Common myeloid progenitor, CD34-positive (primary cell): ENCODE data around the gene ASF1B.

Source experiments
- CTCF ChIA-PET: fragments of 350-600 bp; sonication (Branson Sonifier 250); formaldehyde crosslinking; loops from one replicate; lab custom pipeline; 2021; ENCODE audit warnings: antibody characterized with exemption; lab: Charles Lee
- POLR2A ChIA-PET: fragments of 350-600 bp; sonication (Branson Sonifier 250); formaldehyde crosslinking; loops from one replicate; lab custom pipeline; 2021; ENCODE audit warnings: antibody characterized with exemption; lab: Charles Lee
- DNase-seq, 3 donors: peaks; one replicate each; pipeline versions ENCODE4 v3.0.0 to v3.0.0-alpha.2; 2013
- H3K27ac ChIP-seq, 2 experiments: 1 replicate in 1 of 2; 2 replicates in 1 of 2; pipeline ENCODE4 v1.7.0; 2013; ENCODE audit warnings: inconsistent platforms in 2 of 2, low read length in 2 of 2, mild to moderate bottlenecking in 2 of 2, low read depth in 1 of 2, moderate library complexity in 1 of 2; ENCODE audit not compliant: severe bottlenecking in 2 of 2, insufficient read depth in 1 of 2, poor library complexity in 1 of 2
- H3K27me3 ChIP-seq, 5 experiments: replicated peaks in 2 of 5; 1 replicate in 3 of 5; 2 replicates in 2 of 5; pipeline versions ENCODE4 v1.6.1 to v1.7.0; 2013; ENCODE audit warnings: low read length in 4 of 5, mild to moderate bottlenecking in 2 of 5, moderate library complexity in 2 of 5, inconsistent platforms in 1 of 5; ENCODE audit not compliant: insufficient read depth in 5 of 5, control insufficient read depth in 4 of 5
- H3K36me3 ChIP-seq, 4 experiments: 1 replicate in 2 of 4; 2 replicates in 2 of 4; pipeline versions ENCODE4 v1.6.1 to v1.7.0; 2013; ENCODE audit warnings: low read length in 3 of 4, control low read depth in 1 of 4, mild to moderate bottlenecking in 1 of 4; ENCODE audit not compliant: control insufficient read depth in 4 of 4, insufficient read depth in 4 of 4
- H3K4me1 ChIP-seq, 4 experiments: 1 replicate in 3 of 4; 2 replicates in 1 of 4; pipeline versions ENCODE4 v1.6.1 to v1.7.1; 2013; ENCODE audit warnings: low read length in 3 of 4, mild to moderate bottlenecking in 3 of 4, control low read depth in 1 of 4, inconsistent platforms in 1 of 4, moderate library complexity in 1 of 4; ENCODE audit not compliant: control insufficient read depth in 4 of 4, insufficient read depth in 4 of 4; ENCODE audit errors: control extremely low read depth in 1 of 4
- H3K4me3 ChIP-seq, 7 experiments: 1 replicate in 4 of 7; 2 replicates in 3 of 7; pipeline versions ENCODE4 v1.5.1 to v1.7.0; 2013; ENCODE audit warnings: mild to moderate bottlenecking in 7 of 7, low read length in 6 of 7, moderate library complexity in 6 of 7, inconsistent platforms in 2 of 7, low read depth in 2 of 7, control low read depth in 1 of 7; ENCODE audit not compliant: insufficient read depth in 4 of 7, control insufficient read depth in 1 of 7; ENCODE audit errors: extremely low read depth in 1 of 7
- H3K9me3 ChIP-seq, 5 experiments: 1 replicate in 4 of 5; 2 replicates in 1 of 5; pipeline versions ENCODE4 v1.6.1 to v1.7.1; 2013; ENCODE audit warnings: low read length in 4 of 5, mild to moderate bottlenecking in 2 of 5, inconsistent platforms in 1 of 5, low read depth in 1 of 5, moderate library complexity in 1 of 5; ENCODE audit not compliant: control insufficient read depth in 4 of 5, insufficient read depth in 2 of 5; ENCODE audit errors: control extremely low read depth in 1 of 5
- WGBS: methylation state at CpG from one replicate; pipeline ENCODE4 v1.1.5; 2013; ENCODE audit not compliant: insufficient coverage; 5-methylcytosine and 5-hydroxymethylcytosine counted together

ASF1B gene

GRCh38 chr19:14167576-14168138 is 31.3 kb upstream of the ASF1B start:
- peaks cover 0 to 36% (median 32%) of the 10 kb centered on the region in 4 experiments for H3K4me1 ChIP-seq
- 3% methylated on average over 15 of the region's 18 CpGs for WGBS
- H3K36me3 ChIP-seq, result peaks cover 3 to 51% (median 30%) of the 10 kb centered on the region in 4 experiments
- peak; percentile 30 to 76 (median 69) for DNase-seq
- no peaks in the 10 kb centered on the region for H3K27me3 ChIP-seq
- peaks cover 0 to 2% (median 0%) of the 10 kb centered on the region in 5 experiments for H3K9me3 ChIP-seq
- CTCF ChIA-PET, result interaction anchor here (1.0 to 3.1 kb wide), 6 partner anchors 9 to 238 kb away, joined by 3 to 13 read pairs (median 4); no protein-coding TSS in a partner anchor
- POLR2A ChIA-PET, result interaction anchor here (1.6 to 1.7 kb wide), 2 partner anchors 17 to 31 kb away, joined by 5 to 6 read pairs; no protein-coding TSS in a partner anchor
- H3K4me3 ChIP-seq, result peak overlapping the region in 5 of 7 experiments; percentile 7 to 69 (median 48)
- peak overlapping the region in 1 of 2 experiments; percentile 70 for H3K27ac ChIP-seq

DNA sequence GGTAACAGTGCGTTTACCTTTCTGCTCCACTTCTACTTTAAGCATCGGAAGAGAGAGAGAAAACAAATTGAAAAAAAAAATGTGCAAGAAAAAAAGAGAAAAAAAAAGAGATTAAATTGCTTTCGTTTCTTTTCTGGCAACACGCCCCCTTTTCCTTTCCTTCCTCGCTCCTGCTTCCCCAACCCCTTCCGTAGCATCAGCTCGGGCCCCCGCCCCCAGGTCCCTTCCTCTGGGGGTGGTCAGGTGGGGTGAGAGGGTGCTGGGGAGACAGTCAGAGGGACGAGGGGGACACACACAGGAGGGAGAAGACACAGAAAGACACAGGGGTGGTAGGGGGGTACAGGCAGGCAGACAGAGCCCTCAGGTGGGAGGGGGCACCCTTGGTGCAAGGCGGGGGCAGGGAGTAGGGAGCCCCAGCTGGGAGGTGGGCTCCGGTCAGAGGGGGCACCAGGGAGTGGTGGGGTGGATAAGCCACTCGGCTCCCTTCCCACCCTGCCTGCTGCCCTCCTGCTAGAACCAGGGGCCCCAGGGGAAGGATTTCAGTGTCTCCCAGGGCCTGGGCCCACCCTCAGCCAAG is 30.7 kb upstream of the ASF1B start:
- peak overlapping the region in 1 of 2 experiments; percentile 70 for H3K27ac ChIP-seq
- peaks cover 0 to 36% (median 32%) of the 10 kb centered on the region in 4 experiments for H3K4me1 ChIP-seq
- peaks cover 3 to 50% (median 31%) of the 10 kb centered on the region in 4 experiments for H3K36me3 ChIP-seq
- POLR2A ChIA-PET, result interaction anchor here (1.6 to 1.7 kb wide), 2 partner anchors 17 to 30 kb away, joined by 5 to 6 read pairs; no protein-coding TSS in a partner anchor
- 13% methylated on average over 4 of the region's 12 CpGs for WGBS
- peak overlapping the region in 5 of 7 experiments; percentile 19 to 69 (median 48) for H3K4me3 ChIP-seq
- peak in 2 of 3 donors; percentile 20 to 24 for DNase-seq
- CTCF ChIA-PET, result interaction anchor here (1.0 to 3.1 kb wide), 6 partner anchors 8 to 239 kb away, joined by 3 to 13 read pairs (median 4); no protein-coding TSS in a partner anchor
- no peaks in the 10 kb centered on the region for H3K27me3 ChIP-seq
- peaks cover 0 to 2% (median 0%) of the 10 kb centered on the region in 5 experiments for H3K9me3 ChIP-seq

- DNase-seq, result peak; percentile 16 to 79 (median 69)
- H3K4me3 ChIP-seq, result peak overlapping the region in 4 of 7 experiments; percentile 19 to 69 (median 54)
- peaks cover 0 to 36% (median 32%) of the 10 kb centered on the region in 4 experiments for H3K4me1 ChIP-seq
- POLR2A ChIA-PET, result interaction anchor here (0.9 to 1.6 kb wide), 2 partner anchors 16 to 18 kb away, joined by 4 to 5 read pairs; no protein-coding TSS in a partner anchor
- peaks cover 0 to under 1% (median 0%) of the 10 kb centered on the region in 5 experiments for H3K9me3 ChIP-seq
- WGBS, result 21% methylated on average over 11 of the region's 20 CpGs
- H3K36me3 ChIP-seq, result peaks cover 3 to 47% (median 27%) of the 10 kb centered on the region in 4 experiments
- no peaks in the 10 kb centered on the region for H3K27me3 ChIP-seq
- CTCF ChIA-PET, result interaction anchor here (1.0 to 3.1 kb wide), 4 partner anchors 18 to 21 kb away, joined by 3 to 13 read pairs (median 5); no protein-coding TSS in a partner anchor
- H3K27ac ChIP-seq, result no peak overlapping the region
These were observed 29.8 kb upstream of the ASF1B start for GRCh38 chr19:14165990-14166830.

- peaks cover 0 to 36% (median 32%) of the 10 kb centered on the region in 4 experiments for H3K4me1 ChIP-seq
- CTCF ChIA-PET, result interaction anchor here (1.7 to 3.1 kb wide), 2 partner anchors 16 to 20 kb away, joined by 4 to 13 read pairs; no protein-coding TSS in a partner anchor
- 90% methylated on average over 7 of the region's 16 CpGs for WGBS
These were observed 28.5 kb upstream of the ASF1B start for GRCh38 chr19:14164724-14165493.

GRCh38 chr19:14164082-14164481 is 27.7 kb upstream of the ASF1B start:
- Histone ChIP-seq H3K27ac (no peak overlapping the region), H3K36me3 (peaks cover 0 to 45% (median 25%) of the 10 kb centered on the region in 4 experiments), H3K4me3 (no peak overlapping the region), H3K4me1 (peaks cover 0 to 36% (median 32%) of the 10 kb centered on the region in 4 experiments), H3K27me3 (no peaks in the 10 kb centered on the region), H3K9me3 (no peaks in the 10 kb centered on the region)
- 94% methylated on average over 10 of the region's 11 CpGs for WGBS
- CTCF ChIA-PET, result interaction anchor here (0.9 to 1.7 kb wide), 3 partner anchors 14 to 89 kb away, joined by 3 to 4 read pairs (median 3); no protein-coding TSS in a partner anchor
- POLR2A ChIA-PET, result no interaction called here
- no peak for DNase-seq

More at GRCh38 chr19:14164724-14165493, 28.5 kb upstream of the ASF1B start:
- DNase-seq, result no peak
- H3K9me3 ChIP-seq, result no peaks in the 10 kb centered on the region
- no peak overlapping the region for H3K4me3 ChIP-seq
- H3K27ac ChIP-seq, result no peak overlapping the region
- POLR2A ChIA-PET, result no interaction called here
- no peaks in the 10 kb centered on the region for H3K27me3 ChIP-seq
- peaks cover 0 to 45% (median 25%) of the 10 kb centered on the region in 4 experiments for H3K36me3 ChIP-seq

DNA sequence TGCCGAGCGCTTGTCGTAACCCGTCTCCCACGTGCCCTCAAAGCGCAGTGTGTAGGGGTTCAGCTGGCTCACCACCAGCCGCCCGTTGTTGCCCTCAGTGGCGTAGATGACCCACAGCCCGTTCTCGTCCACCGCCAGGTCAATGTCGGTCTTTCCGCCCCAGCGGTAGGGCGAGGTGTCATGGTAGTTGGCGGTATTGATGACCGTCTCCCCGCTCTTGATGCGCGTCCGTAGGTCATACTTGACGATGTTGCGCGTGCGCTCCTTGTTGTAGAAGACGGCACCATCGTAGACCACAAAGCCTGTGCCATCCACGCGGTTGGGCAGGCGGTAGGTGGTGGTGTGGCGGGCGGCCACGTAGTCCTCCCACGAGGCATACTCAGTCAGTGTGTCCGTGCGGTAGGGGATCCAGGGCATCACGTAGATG is 26.5 kb upstream of the ASF1B start:
- Histone ChIP-seq H3K27ac (no peak overlapping the region), H3K9me3 (no peaks in the 10 kb centered on the region), H3K4me1 (peaks cover 0 to 29% (median 25%) of the 10 kb centered on the region in 4 experiments), H3K27me3 (no peaks in the 10 kb centered on the region), H3K36me3 (peaks cover 0 to 52% (median 30%) of the 10 kb centered on the region in 4 experiments), H3K4me3 (no peak overlapping the region)
- CTCF ChIA-PET, result interaction anchor here (1.4 kb wide), 1 partner anchor 26 kb away, joined by 3 read pairs; no protein-coding TSS in a partner anchor
- no peak for DNase-seq
- 96% methylated on average over 37 of the region's 38 CpGs for WGBS
- POLR2A ChIA-PET, result no interaction called here
